ENCODE results near the gene CFAP61.

CFAP61 gene

DNA sequence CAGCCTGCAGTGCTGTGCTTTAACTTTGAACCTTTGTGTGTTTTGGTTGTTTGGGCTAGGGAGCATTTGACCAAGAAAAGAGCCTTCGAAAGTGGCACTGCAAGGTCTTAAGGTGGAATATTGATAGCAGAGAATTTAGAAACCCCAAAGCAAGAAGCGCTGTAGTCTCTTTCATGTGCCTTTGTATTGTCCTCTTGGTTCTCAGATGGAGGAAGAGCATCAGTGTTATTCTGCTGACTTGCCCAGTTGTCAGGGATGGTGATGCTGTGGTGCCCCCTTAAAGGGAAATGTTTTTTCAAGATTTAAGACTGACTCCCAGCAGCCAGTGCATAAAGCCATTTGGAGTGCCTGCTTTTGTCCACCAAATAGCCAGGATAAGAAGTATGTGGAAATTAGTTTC lies 212.9 kb downstream of the CFAP61 start:
- no peak overlapping the region for H3K27ac ChIP-seq
- TF ChIP-seq CTCF (conservative IDR thresholded peaks at IDR 0.05; ENCODE audit: low read depth, low read length): no peak

DNA sequence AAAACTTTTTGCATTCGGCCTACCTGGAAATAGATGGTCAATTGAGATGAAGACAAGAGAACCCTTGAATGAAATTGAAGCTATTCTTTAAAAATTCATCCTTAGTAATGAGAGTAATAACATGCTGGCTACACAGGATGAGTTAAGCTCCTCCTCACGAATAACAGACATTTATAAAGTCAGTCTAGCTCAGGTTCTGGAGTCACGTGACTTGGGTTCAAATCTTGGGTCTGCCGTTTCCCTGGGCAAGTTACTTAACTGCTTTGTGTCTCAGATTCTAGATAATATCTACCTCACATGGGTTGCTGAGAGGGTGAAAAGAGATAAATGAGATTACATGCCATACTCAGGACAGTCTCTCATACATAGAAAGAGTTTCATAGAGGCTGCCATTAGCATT lies 214.2 kb downstream of the CFAP61 start:
- no peak for TF ChIP-seq CTCF (conservative IDR thresholded peaks at IDR 0.05; ENCODE audit: low read depth, low read length)
- no peak overlapping the region for H2AFZ ChIP-seq (ENCODE audit: low read depth)
- no peaks in the 10 kb centered on the region for H3K4me1 ChIP-seq (ENCODE audit: low read depth, poor library complexity, severe bottlenecking)
- no peaks in the 10 kb centered on the region for H3K36me3 ChIP-seq (ENCODE audit: insufficient read depth)
- no peaks in the 10 kb centered on the region for H3K79me2 ChIP-seq (ENCODE audit: insufficient read depth, low read depth)
- H3K4me2 ChIP-seq: no peak overlapping the region
- no peaks in the 10 kb centered on the region for H3K27me3 ChIP-seq (ENCODE audit: insufficient read depth, low read depth)
- no peaks in the 10 kb centered on the region for H4K20me1 ChIP-seq (ENCODE audit: insufficient read depth)
- H3K27ac ChIP-seq: no peak overlapping the region
- no peak overlapping the region for H3K9ac ChIP-seq
- no peak overlapping the region for H3K4me3 ChIP-seq (IDR thresholded peaks at IDR 0.05; ENCODE audit: insufficient read depth, low read depth, low read length)

More for the DNA sequence above, 212.9 kb downstream of the CFAP61 start:
- no peak overlapping the region for H3K4me2 ChIP-seq
- no peak overlapping the region for H3K4me3 ChIP-seq (IDR thresholded peaks at IDR 0.05; ENCODE audit: insufficient read depth, low read depth, low read length)
- no peaks in the 10 kb centered on the region for H4K20me1 ChIP-seq (ENCODE audit: insufficient read depth)
- no peaks in the 10 kb centered on the region for H3K27me3 ChIP-seq (ENCODE audit: insufficient read depth, low read depth)
- no peaks in the 10 kb centered on the region for H3K79me2 ChIP-seq (ENCODE audit: insufficient read depth, low read depth)
- no peaks in the 10 kb centered on the region for H3K4me1 ChIP-seq (ENCODE audit: low read depth, poor library complexity, severe bottlenecking)
- H3K9ac ChIP-seq: no peak overlapping the region
- H2AFZ ChIP-seq (ENCODE audit: low read depth): no peak overlapping the region
- H3K36me3 ChIP-seq (ENCODE audit: insufficient read depth): no peaks in the 10 kb centered on the region

DNA sequence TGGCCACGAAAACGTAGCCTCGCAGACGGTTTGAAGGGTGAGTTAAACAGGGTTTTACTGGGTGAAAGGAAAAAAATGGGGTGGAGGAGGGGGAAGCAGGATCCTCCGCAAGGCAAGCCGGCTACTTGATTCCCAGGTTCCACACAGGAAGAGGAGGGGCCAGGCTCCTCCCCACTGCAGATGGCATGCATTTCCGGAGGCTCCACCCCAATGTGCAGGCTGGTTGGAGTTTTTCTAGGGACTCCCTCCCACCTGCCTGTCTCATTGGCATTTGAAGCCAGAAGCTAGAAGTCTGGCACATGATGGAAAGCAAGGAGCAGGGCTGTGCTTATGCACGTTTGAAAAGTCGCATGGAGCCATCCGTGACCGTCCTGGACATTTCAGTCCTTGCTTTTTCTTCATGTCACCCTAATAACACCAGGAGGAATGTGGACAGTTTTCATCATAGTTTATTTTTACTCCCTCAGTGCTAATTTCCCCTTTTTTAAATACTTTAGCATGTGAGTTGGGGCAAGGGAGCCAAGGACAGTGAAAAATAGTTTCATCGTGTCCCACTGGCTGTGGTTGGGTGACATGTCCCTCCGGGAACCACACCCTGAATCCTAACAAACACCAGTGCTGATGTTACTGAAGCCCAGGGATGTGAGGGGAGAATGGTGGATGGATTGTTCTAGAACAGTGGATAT lies 215.5 kb downstream of the CFAP61 start:
- H3K4me3 ChIP-seq (IDR thresholded peaks at IDR 0.05; ENCODE audit: insufficient read depth, low read depth, low read length): no peak overlapping the region
- H2AFZ ChIP-seq (ENCODE audit: low read depth): no peak overlapping the region
- no peak overlapping the region for H3K4me2 ChIP-seq
- H3K79me2 ChIP-seq (ENCODE audit: insufficient read depth, low read depth): no peaks in the 10 kb centered on the region
- no peak for TF ChIP-seq CTCF (conservative IDR thresholded peaks at IDR 0.05; ENCODE audit: low read depth, low read length)
- H3K4me1 ChIP-seq (ENCODE audit: low read depth, poor library complexity, severe bottlenecking): no peaks in the 10 kb centered on the region
- no peaks in the 10 kb centered on the region for H4K20me1 ChIP-seq (ENCODE audit: insufficient read depth)
- no peaks in the 10 kb centered on the region for H3K36me3 ChIP-seq (ENCODE audit: insufficient read depth)
- H3K9ac ChIP-seq: no peak overlapping the region
- no peak overlapping the region for H3K27ac ChIP-seq
- H3K27me3 ChIP-seq (ENCODE audit: insufficient read depth, low read depth): no peaks in the 10 kb centered on the region

GRCh38 chr20:20271271-20271670 lies 218.9 kb downstream of the CFAP61 start:
- no peak for TF ChIP-seq CTCF (conservative IDR thresholded peaks at IDR 0.05; ENCODE audit: low read depth, low read length)
- H3K27me3 ChIP-seq (ENCODE audit: insufficient read depth, low read depth): no peaks in the 10 kb centered on the region
- no peak overlapping the region for H3K4me3 ChIP-seq (IDR thresholded peaks at IDR 0.05; ENCODE audit: insufficient read depth, low read depth, low read length)
- no peak overlapping the region for H3K9ac ChIP-seq
- H4K20me1 ChIP-seq (ENCODE audit: insufficient read depth): no peaks in the 10 kb centered on the region
- no peak overlapping the region for H2AFZ ChIP-seq (ENCODE audit: low read depth)
- H3K4me1 ChIP-seq (ENCODE audit: low read depth, poor library complexity, severe bottlenecking): no peaks in the 10 kb centered on the region
- H3K36me3 ChIP-seq (ENCODE audit: insufficient read depth): no peaks in the 10 kb centered on the region
- no peak overlapping the region for H3K4me2 ChIP-seq
- no peaks in the 10 kb centered on the region for H3K79me2 ChIP-seq (ENCODE audit: insufficient read depth, low read depth)
- no peak overlapping the region for H3K27ac ChIP-seq

Data from KMS-11 (cell line).